ENCODE data around the gene COL23A1.

DNA sequence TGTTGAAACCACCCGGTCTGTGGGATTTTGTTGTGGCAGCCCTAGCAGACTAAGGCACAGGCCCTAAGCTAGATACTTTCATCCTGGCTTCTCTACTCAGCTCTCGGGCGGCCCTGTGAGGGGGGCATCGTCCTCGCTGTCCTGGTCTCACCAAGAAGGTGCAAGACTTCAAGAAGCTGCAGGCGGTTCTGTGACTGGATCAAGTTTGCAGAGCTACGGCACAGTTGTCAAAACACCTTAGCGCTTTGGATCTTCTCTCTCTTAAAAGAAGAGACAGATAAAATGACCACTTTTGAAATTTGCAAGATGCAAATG, 238.2 kb downstream of the COL23A1 start:
- TF ChIP-seq, protein P1, sequence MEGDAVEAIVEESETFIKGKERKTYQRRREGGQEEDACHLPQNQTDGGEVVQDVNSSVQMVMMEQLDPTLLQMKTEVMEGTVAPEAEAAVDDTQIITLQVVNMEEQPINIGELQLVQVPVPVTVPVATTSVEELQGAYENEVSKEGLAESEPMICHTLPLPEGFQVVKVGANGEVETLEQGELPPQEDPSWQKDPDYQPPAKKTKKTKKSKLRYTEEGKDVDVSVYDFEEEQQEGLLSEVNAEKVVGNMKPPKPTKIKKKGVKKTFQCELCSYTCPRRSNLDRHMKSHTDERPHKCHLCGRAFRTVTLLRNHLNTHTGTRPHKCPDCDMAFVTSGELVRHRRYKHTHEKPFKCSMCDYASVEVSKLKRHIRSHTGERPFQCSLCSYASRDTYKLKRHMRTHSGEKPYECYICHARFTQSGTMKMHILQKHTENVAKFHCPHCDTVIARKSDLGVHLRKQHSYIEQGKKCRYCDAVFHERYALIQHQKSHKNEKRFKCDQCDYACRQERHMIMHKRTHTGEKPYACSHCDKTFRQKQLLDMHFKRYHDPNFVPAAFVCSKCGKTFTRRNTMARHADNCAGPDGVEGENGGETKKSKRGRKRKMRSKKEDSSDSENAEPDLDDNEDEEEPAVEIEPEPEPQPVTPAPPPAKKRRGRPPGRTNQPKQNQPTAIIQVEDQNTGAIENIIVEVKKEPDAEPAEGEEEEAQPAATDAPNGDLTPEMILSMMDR (IDR thresholded peaks at IDR 0.05; ENCODE audit: low read depth, low read length): no peak
- TF ChIP-seq EZH2phosphoT487 (IDR thresholded peaks at IDR 0.05; ENCODE audit: low read depth): no peak

Measured in OCI-LY3 (cell line).